HG03354 (cell line): ENCODE data around the gene OR4B1.
A peak's percentile ranks its signal among the peaks of the same experiment; 100 is the strongest.
"Not testable (repeated sequence)": the region's sequence is repeated elsewhere in the genome, so short reads cannot be mapped to it uniquely, and the experiment has no call there.

Experiments
- ATAC-seq: cut with Tn5 transposase; IDR thresholded peaks from one replicate; pipeline ENCODE4 v1.9.1; 2021; ENCODE audit warnings: mild to moderate bottlenecking; ENCODE audit not compliant: unreplicated experiment, poor library complexity, severe bottlenecking

OR4B1 gene

GRCh38 chr11:48216510-48216909 lies at the start of gene OR4B1:
OR4B1 (plus strand) TSS chr11:48216810; CDS start chr11:48216810, 0 bp downstream.
- ATAC-seq: no peak

- ATAC-seq: no peak
Observed at GRCh38 chr11:48167380-48167779, 49.2 kb upstream of the OR4B1 start.

- no peak for ATAC-seq
Observed at GRCh38 chr11:48168815-48169214, 47.8 kb upstream of the OR4B1 start.

- ATAC-seq: no peak
Observed at GRCh38 chr11:48169259-48169658, 47.4 kb upstream of the OR4B1 start.

- no peak for ATAC-seq
Observed at GRCh38 chr11:48169717-48170116, 46.9 kb upstream of the OR4B1 start.

GRCh38 chr11:48170241-48171233 lies 46.1 kb upstream of the OR4B1 start:
- ATAC-seq: no peak

- ATAC-seq: peak; percentile 87
Observed at GRCh38 chr11:48172818-48173609, 43.6 kb upstream of the OR4B1 start.

- ATAC-seq: no peak
Observed at GRCh38 chr11:48177661-48178060, 38.9 kb upstream of the OR4B1 start.

- ATAC-seq: no peak
Observed at GRCh38 chr11:48180627-48181026, 36.0 kb upstream of the OR4B1 start.

- no peak for ATAC-seq
Observed at GRCh38 chr11:48182860-48183526, 33.6 kb upstream of the OR4B1 start.

GRCh38 chr11:48184452-48184851 lies 32.2 kb upstream of the OR4B1 start:
- no peak for ATAC-seq

- not testable (repeated sequence) for ATAC-seq
Observed at GRCh38 chr11:48190906-48191654, 25.5 kb upstream of the OR4B1 start.

- no peak for ATAC-seq
Observed at GRCh38 chr11:48193876-48194275, 22.7 kb upstream of the OR4B1 start.

- ATAC-seq: no peak
Observed at GRCh38 chr11:48207881-48208280, 8.7 kb upstream of the OR4B1 start.

- ATAC-seq: no peak
Observed at GRCh38 chr11:48210052-48210451, 6.6 kb upstream of the OR4B1 start.

- no peak for ATAC-seq
Observed at GRCh38 chr11:48228761-48229160, 12.2 kb downstream of the OR4B1 start.

- not testable (repeated sequence) for ATAC-seq
Observed at GRCh38 chr11:48230057-48230456, 13.4 kb downstream of the OR4B1 start.

- no peak for ATAC-seq
Observed at GRCh38 chr11:48237727-48238126, 21.1 kb downstream of the OR4B1 start.

- no peak for ATAC-seq
Observed at GRCh38 chr11:48242501-48242900, 25.9 kb downstream of the OR4B1 start.
